Stimulated activated CD8-positive, alpha-beta memory T cell treated with anti-CD3 and anti-CD28 coated beads, Interleukin-2, amount 100 ng/mL, for 1 hour (primary cell): Measurements from ENCODE around the gene ARL5C.
"Not testable (repeated sequence)": the region's sequence is repeated elsewhere in the genome, so short reads cannot be mapped to it uniquely, and the experiment has no call there.

Source experiments
- DNase-seq, 2 donors: peaks; one replicate each; pipeline ENCODE4 v3.0.0-alpha.2; 2020; ENCODE audit warnings: low read depth in 2 of 2

Gene ARL5C

DNA sequence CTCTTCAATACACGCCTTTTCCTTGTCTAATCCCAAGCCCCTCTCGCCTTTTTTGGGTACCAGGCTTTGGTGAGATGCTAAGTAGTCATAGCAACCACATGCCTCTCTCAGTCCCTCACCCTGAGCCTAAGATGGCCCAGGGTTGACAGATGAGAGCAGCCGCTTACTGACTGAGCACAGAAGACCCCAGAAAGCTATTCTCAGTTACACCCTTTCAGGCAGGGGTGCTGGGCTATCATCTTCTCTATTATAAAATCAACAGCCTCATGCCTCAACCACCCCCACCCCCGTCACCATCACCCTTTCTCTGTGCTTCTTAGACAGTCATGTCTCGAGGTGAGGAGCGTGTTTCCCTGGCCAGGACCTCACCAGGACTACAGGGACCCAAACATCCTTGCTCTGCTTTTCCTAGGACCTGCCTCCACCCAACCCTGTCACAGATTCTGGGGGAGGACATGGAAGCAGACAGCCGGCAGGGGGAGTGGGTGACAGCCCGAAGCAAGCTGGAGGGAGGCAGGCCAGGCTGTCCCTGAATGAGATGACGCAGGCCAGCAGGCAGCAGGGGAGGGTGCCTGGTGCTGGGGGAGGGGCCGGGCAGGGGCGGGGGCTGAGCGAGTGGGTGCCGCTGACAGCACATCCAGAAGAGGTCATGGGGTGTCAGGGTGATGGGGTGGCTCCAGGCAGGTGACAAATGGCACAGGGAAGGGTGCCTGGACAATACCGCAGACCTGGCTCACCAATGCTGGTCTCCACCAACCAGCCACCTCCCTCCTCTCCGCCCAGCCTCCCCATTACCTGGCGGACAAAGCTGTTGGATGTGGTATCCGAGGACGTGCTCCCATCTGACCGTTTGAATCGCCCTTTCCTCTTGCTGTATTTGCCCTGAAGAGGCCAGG lies 28.4 kb upstream of the ARL5C start:
- DNase-seq = no peak

GRCh38 chr17:39193346-39193745 lies 27.4 kb upstream of the ARL5C start:
- DNase-seq = no peak

GRCh38 chr17:39192901-39193300 lies 26.9 kb upstream of the ARL5C start:
- DNase-seq = no peak

DNA sequence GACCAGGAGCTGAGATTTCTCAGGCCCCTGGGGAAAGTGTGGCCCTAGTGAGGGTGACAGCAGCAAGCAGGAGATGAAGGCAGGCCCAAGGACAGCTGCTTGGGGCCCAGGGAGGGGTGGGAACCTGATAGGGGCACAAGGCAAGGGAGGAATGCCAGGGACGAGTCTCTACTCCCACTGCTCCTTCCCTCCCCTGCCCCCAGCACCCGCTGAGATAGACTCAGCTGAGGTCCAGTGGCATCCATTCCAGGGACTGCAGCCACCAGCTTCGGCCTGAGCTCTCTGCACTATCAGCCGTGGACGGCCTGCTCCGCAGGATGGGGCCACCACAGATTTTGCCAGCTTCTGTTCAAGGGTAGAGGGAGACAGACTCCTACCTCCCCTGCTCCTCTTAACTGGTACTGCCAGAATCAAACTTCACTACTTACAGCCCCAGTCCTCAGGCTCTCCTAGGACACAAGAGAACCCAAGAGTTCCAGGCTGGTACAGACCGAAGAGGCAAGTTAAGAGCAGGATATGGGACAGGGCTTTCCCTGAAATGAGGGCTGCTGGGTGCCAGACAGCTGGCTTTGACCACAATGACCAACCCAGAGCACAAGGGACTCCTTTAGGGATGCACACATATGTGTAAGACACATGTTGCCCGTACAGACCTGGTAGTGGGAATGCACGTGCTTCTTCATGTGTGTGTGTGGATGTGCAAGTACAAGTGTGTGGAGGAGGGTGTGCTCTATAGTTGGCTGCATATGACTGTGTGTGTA lies 26.0 kb upstream of the ARL5C start:
- no peak for DNase-seq

- no peak for DNase-seq
These were observed 21.3 kb upstream of the ARL5C start for GRCh38 chr17:39187152-39187830.

GRCh38 chr17:39186481-39187002 lies 20.6 kb upstream of the ARL5C start:
- no peak for DNase-seq

- DNase-seq = no peak
These were observed 17.8 kb upstream of the ARL5C start for GRCh38 chr17:39183720-39184119.

DNA sequence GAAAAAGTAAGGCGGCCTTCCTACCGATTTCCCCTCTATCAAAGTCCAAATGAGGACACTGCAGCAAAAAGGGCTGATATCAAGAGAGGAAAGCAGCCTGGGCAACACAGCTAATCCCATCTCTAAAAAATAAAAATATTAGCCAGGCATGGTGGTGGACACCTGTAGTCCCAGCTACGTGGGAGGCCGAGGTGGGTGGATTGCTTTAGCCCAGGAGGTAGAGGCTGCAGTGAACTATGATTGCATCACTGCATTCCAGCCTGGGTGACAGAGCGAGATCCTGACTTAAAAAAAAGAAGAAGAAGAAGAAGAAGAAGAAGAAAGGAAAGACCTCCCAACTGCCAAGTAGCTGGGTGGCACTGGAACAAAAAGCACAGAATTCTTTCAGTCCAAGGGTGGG lies 17.1 kb upstream of the ARL5C start:
- no peak for DNase-seq

GRCh38 chr17:39181303-39181702 lies 15.3 kb upstream of the ARL5C start:
- DNase-seq = no peak

- no peak for DNase-seq
These were observed 12.6 kb upstream of the ARL5C start for GRCh38 chr17:39178536-39178935.

- DNase-seq = no peak
These were observed 11.3 kb upstream of the ARL5C start for GRCh38 chr17:39177256-39177655.

GRCh38 chr17:39175695-39176093 lies 9.7 kb upstream of the ARL5C start:
- no peak for DNase-seq

GRCh38 chr17:39174920-39175694 lies 9.1 kb upstream of the ARL5C start:
- peak; percentile 55 to 70 for DNase-seq

- DNase-seq = no peak
These were observed 7.7 kb upstream of the ARL5C start for GRCh38 chr17:39173526-39174274.

DNA sequence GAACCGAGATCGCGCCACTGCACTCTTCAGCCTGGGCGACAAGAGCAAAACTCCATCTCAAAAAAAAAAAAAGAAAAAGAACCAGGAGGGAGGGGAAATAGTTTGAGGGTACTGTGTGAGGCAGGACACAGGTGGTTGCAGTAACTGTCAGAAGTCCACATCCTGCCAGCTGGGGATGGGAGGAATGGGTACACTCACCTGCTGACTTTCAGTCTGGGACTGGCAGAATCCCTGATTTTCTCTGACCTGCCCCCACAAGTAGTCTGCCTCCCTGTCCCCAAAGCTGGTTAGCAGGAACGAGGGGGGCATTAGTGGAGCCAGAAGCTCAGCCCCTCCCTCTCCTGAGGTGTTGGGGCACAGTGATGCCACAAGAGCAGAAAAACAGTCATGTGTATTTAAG lies 7.1 kb upstream of the ARL5C start:
- DNase-seq = no peak

GRCh38 chr17:39171933-39172332 lies 6.0 kb upstream of the ARL5C start:
- no peak for DNase-seq

DNA sequence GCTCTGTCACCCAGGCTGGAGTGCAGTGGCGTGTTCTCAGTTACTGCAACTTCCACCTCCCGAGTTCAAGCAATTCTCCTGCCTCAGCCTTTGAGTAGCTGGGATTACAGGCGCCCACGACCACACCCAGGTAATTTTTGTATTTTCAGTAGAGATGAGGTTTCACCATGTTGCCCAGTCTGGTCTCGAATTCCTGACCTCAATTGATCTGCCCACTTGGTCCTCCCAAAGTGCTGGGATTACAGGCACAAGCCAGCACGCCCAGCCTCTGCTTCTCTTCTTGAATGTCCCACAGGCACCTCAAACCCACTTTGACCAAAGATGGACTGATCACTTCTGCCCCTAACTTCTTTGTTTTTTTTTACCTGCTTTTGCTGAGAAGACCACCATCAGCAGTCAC lies 4.6 kb upstream of the ARL5C start:
- DNase-seq = no peak

DNA sequence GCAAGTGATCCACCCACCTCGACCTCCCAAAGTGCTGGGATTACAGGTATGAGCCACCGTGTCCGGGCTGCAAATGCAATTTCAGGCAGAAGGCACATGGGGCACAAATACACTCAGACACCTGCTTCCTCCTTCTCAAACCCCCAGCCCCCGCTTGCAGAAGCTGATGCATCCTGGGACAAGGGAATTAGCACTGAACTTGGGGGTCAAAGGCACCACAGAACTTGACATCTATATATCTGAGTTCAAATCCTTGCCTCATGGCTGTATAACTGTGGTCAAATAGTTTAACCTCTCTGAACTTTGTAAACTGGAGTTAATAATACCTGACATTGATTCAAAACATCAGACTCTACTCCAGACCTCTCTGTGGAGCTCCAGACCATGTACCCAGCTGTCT lies 4.1 kb upstream of the ARL5C start:
- no peak for DNase-seq

GRCh38 chr17:39169518-39169917 lies 3.6 kb upstream of the ARL5C start:
- DNase-seq = no peak

DNA sequence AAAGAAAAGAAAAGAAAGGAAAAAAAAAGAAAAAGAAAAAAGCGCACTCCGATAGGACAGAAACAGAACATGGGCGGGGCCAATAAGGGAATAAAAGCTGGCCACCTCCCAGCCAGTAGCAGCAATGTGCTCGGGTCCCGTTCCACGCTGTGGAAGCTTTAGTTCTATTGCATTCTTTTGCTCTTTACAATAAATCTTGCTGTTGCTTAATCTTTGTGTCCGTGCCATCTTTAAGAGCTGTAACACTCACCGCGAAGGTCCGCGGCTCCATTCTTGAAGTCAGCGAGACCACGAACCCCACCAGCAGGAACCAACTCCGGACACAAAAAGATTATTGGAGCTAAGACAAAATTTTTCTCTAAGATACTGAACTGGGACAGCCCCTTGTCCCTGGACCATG lies 3.1 kb upstream of the ARL5C start:
- DNase-seq = no peak

DNA sequence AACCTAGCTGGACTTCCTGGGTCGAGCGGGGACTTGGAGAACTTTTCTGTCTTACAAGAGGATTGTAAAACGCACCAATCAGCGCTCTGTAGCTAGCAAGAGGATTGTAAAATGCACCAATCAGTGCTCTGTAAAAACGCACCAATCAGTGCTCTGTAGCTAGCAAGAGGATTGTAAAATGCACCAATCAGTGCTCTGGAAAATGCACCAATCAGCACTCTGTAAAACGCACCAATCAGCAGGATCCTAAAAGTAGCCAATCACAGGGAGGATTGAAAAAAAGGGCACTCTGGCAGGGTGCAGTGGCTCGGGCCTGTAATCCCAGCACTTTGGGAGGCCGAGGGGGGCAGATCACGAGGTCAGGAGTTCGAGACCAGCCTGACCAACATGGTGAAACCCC lies 2.5 kb upstream of the ARL5C start:
- DNase-seq = not testable (repeated sequence)
